ENCODE measurements around the gene NEU2. TPM values are rescaled to one million over a fixed set of nuclear protein-coding genes. Genes with fewer than 3 reads are reported as not detected.
A peak's percentile ranks its signal among the peaks of the same experiment; 100 is the strongest.

Gene NEU2
- total and polyA plus RNA-seq, 4 donors: not detected

DNA sequence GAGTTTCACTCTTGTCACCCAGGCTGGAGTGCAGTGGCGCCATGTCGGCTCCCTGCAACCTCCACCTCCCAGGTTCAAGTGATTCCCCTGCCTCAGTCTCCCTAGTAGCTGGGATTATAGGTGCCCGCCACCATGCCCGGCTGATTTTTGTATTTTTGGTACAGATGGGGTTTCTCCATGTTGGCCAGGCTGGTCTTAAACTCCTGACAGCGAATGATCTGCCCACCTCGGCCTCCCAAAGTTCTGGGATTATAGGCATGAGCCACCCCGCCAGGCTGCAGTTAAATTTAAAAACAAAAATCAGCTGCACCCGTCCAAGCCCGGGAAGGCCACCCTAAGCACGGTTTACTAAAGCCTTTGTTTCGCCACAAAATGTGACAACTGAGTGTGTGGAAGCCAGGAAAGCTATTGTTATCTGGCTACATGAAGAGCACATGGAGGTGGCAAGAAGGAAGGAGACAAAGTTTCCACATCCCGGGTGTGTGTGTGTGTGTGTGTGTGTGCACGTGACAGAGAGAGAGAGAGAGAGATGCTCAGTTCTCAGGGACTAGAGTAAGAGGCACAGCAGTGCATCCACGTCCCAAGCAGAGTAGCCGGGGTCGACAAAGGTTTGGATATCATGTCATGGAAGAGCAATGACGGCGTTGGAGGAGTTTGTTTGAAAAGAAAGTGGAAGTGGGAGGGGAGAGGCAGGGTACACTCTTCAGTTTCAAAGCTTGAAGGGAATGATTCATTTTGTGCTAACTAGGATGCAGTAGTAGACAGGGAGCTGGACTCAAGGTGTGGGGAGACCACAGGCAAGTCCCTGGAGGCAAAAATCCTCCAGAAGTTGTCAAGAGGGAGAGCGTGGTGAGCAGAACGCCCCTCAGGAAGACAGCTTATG is 47.7 kb downstream of the NEU2 start:
- Histone ChIP-seq H3K9ac (ENCODE audit: low read depth in 1 of 2, low read length in 2 of 2) (no peak overlapping the region), H3K27ac (ENCODE audit: low read depth in 1 of 2, low read length in 2 of 2) (no peak overlapping the region), H3K9me3 (ENCODE audit: control insufficient read depth in 4 of 4, low read length in 3 of 4) (no peaks in the 10 kb centered on the region), H3K4me1 (ENCODE audit: control insufficient read depth in 4 of 4, insufficient read depth in 4 of 4, low read length in 3 of 4) (peaks cover 0 to 9% (median 2%) of the 10 kb centered on the region in 4 donors), H3K36me3 (ENCODE audit: control insufficient read depth in 4 of 4, insufficient read depth in 3 of 4, low read depth in 1 of 4, low read length in 3 of 4) (no peaks in the 10 kb centered on the region), H3K4me3 (ENCODE audit: low read depth in 1 of 3, low read length in 3 of 3) (no peak overlapping the region), H3K27me3 (ENCODE audit: control insufficient read depth in 4 of 4, insufficient read depth in 4 of 4, low read length in 3 of 4) (no peaks in the 10 kb centered on the region)
- 83% methylated on average over 20 of the region's 20 CpGs for WGBS
- TF ChIP-seq GABPA (IDR thresholded peaks at IDR 0.05 in 1 of 2, conservative IDR thresholded peaks at IDR 0.05 in 1 of 2): no peak
- TF ChIP-seq MAX (IDR thresholded peaks at IDR 0.05): no peak
- no peak for TF ChIP-seq ATF3 (IDR thresholded peaks at IDR 0.05)
- no peak for TF ChIP-seq RXRA (IDR thresholded peaks at IDR 0.05)
- no peak for TF ChIP-seq JUND (IDR thresholded peaks at IDR 0.05)
- TF ChIP-seq, protein P1, sequence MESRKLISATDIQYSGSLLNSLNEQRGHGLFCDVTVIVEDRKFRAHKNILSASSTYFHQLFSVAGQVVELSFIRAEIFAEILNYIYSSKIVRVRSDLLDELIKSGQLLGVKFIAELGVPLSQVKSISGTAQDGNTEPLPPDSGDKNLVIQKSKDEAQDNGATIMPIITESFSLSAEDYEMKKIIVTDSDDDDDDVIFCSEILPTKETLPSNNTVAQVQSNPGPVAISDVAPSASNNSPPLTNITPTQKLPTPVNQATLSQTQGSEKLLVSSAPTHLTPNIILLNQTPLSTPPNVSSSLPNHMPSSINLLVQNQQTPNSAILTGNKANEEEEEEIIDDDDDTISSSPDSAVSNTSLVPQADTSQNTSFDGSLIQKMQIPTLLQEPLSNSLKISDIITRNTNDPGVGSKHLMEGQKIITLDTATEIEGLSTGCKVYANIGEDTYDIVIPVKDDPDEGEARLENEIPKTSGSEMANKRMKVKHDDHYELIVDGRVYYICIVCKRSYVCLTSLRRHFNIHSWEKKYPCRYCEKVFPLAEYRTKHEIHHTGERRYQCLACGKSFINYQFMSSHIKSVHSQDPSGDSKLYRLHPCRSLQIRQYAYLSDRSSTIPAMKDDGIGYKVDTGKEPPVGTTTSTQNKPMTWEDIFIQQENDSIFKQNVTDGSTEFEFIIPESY (IDR thresholded peaks at IDR 0.05): no peak
- no peak for TF ChIP-seq CTCF (IDR thresholded peaks at IDR 0.05; ENCODE audit: low read depth, low read length, missing input control)
- TF ChIP-seq EGR1 (IDR thresholded peaks at IDR 0.05; ENCODE audit: low read depth in 2 of 2): no peak
- TF ChIP-seq, protein P2, sequence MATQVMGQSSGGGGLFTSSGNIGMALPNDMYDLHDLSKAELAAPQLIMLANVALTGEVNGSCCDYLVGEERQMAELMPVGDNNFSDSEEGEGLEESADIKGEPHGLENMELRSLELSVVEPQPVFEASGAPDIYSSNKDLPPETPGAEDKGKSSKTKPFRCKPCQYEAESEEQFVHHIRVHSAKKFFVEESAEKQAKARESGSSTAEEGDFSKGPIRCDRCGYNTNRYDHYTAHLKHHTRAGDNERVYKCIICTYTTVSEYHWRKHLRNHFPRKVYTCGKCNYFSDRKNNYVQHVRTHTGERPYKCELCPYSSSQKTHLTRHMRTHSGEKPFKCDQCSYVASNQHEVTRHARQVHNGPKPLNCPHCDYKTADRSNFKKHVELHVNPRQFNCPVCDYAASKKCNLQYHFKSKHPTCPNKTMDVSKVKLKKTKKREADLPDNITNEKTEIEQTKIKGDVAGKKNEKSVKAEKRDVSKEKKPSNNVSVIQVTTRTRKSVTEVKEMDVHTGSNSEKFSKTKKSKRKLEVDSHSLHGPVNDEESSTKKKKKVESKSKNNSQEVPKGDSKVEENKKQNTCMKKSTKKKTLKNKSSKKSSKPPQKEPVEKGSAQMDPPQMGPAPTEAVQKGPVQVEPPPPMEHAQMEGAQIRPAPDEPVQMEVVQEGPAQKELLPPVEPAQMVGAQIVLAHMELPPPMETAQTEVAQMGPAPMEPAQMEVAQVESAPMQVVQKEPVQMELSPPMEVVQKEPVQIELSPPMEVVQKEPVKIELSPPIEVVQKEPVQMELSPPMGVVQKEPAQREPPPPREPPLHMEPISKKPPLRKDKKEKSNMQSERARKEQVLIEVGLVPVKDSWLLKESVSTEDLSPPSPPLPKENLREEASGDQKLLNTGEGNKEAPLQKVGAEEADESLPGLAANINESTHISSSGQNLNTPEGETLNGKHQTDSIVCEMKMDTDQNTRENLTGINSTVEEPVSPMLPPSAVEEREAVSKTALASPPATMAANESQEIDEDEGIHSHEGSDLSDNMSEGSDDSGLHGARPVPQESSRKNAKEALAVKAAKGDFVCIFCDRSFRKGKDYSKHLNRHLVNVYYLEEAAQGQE (IDR thresholded peaks at IDR 0.05): no peak
- no peak for TF ChIP-seq HNF4G (IDR thresholded peaks at IDR 0.05)
- no peak for TF ChIP-seq NR2F2 (IDR thresholded peaks at IDR 0.05)
- no peak for TF ChIP-seq HNF4A (conservative IDR thresholded peaks at IDR 0.05)
- TF ChIP-seq SP1 (IDR thresholded peaks at IDR 0.05): no peak
- TF ChIP-seq TAF1 (conservative IDR thresholded peaks at IDR 0.05): no peak
- DNase-seq (ENCODE audit: low spot score): peak; percentile 33
